ENCODE results near the gene RASSF8. TPM values are rescaled to one million over a fixed set of nuclear protein-coding genes. Genes with fewer than 3 reads are reported as not detected.

Gene RASSF8
- total and polyA plus RNA-seq, 2 of the 8 experiments (the other 6 are each of a cell fraction or from before 2014, with no cell fraction given): 6.4 to 46.7 TPM

- Histone ChIP-seq H3K27ac (ENCODE audit: low read depth, low read length) (no peak overlapping the region), H3K79me2 (ENCODE audit: control insufficient read depth in 1 of 2, insufficient read depth in 2 of 2, low read length in 2 of 2) (peaks cover 0 to 33% of the 10 kb centered on the region in 2 experiments; a peak in 2 of 4 replicates)
- DNase-seq (ENCODE audit: low read depth in 1 of 2, low spot score in 2 of 2): no peak
- no peak for TF ChIP-seq YY1 (IDR thresholded peaks at IDR 0.05; ENCODE audit: low read depth, low read length)
Measured at GRCh38 chr12:26032719-26033241, 74.3 kb downstream of the RASSF8 start.

More at GRCh38 chr12:26032719-26033241, 74.3 kb downstream of the RASSF8 start:
- H3K23me2 ChIP-seq (ENCODE audit: low read depth, low read length): no peaks in the 10 kb centered on the region
- no peaks in the 10 kb centered on the region for H3K36me3 ChIP-seq (ENCODE audit: control insufficient read depth in 2 of 4, insufficient read depth in 4 of 4, low read length in 3 of 4)
- H3K4me3 ChIP-seq (ENCODE audit: extremely low read depth in 1 of 4, insufficient read depth in 2 of 4, low read depth in 3 of 4, low read length in 4 of 4): no peak overlapping the region
- POLR2A ChIA-PET (ENCODE audit: partially characterized antibody): interaction anchor here (1.4 kb wide), 1 partner anchor 12 kb away, joined by 4 read pairs; no protein-coding TSS in a partner anchor
- no peak overlapping the region for H2AK5ac ChIP-seq (ENCODE audit: low read depth, low read length)
- H3K23ac ChIP-seq (ENCODE audit: insufficient read length): no peak overlapping the region
- no peak overlapping the region for H2BK5ac ChIP-seq (ENCODE audit: low read depth, low read length)
- H2BK20ac ChIP-seq (ENCODE audit: low read length): no peak overlapping the region
- CTCF ChIA-PET (ENCODE audit: partially characterized antibody): interaction anchor here (0.6 to 2.3 kb wide), 9 partner anchors 9 to 597 kb away, joined by 3 to 6 read pairs (median 5); no protein-coding TSS in a partner anchor
- no peak overlapping the region for H3K56ac ChIP-seq (replicated peaks; ENCODE audit: insufficient read length, low read depth, low read length)
- H4K5ac ChIP-seq (ENCODE audit: insufficient read length, low read depth, low read length): no peak overlapping the region
- H3K14ac ChIP-seq (ENCODE audit: insufficient read length): no peak overlapping the region
- H3K27me3 ChIP-seq (replicated peaks in 1 of 4; ENCODE audit: control insufficient read depth in 3 of 4, extremely low read depth in 1 of 4, insufficient read depth in 3 of 4, low read length in 3 of 4): no peaks in the 10 kb centered on the region
- H3K79me1 ChIP-seq (ENCODE audit: low read depth, low read length): peaks cover 5% of the 10 kb centered on the region
- no peak overlapping the region for H2BK12ac ChIP-seq (ENCODE audit: low read depth, low read length)
- peaks cover 0 to 1% of the 10 kb centered on the region in 2 experiments for H4K20me1 ChIP-seq (replicated peaks in 1 of 2; ENCODE audit: control insufficient read depth in 1 of 2, insufficient read depth in 2 of 2, low read length in 2 of 2)
- H3K4ac ChIP-seq (replicated peaks; ENCODE audit: insufficient read length, low read depth, low read length): no peak overlapping the region
- no peak overlapping the region for H2AFZ ChIP-seq (ENCODE audit: low read length)
- H3K4me1 ChIP-seq (replicated peaks in 1 of 4; ENCODE audit: control insufficient read depth in 3 of 4, insufficient read depth in 4 of 4, low read length in 3 of 4): peaks cover 0 to 3% (median 1%) of the 10 kb centered on the region in 4 experiments; a peak in 3 of 7 replicates
- H3K4me2 ChIP-seq (ENCODE audit: insufficient read depth in 1 of 2, low read depth in 2 of 2, low read length in 2 of 2): no peak overlapping the region
- WGBS, 2 experiments (ENCODE audit: extremely low coverage in 1 of 2, insufficient coverage in 1 of 2, insufficient read length in 1 of 2, insufficient replicate concordance in 2 of 2, low coverage in 1 of 2, low lambda C conversion rate in 2 of 2, missing lambda C conversion rate in 1 of 2): 88% methylated on average over 1 of the region's 1 CpG; no CpG with 5 or more reads in 1 of the 2 experiments
- H3K18ac ChIP-seq (ENCODE audit: extremely low read depth, low read length): no peak overlapping the region
- no peak overlapping the region for H2BK120ac ChIP-seq (replicated peaks; ENCODE audit: low read depth, low read length)
- H2BK15ac ChIP-seq (ENCODE audit: low read length): no peak overlapping the region
- FAIRE-seq: no peak
- H4K8ac ChIP-seq (ENCODE audit: extremely low read depth, insufficient read depth, low read length): no peak overlapping the region
- no peaks in the 10 kb centered on the region for H3K9me3 ChIP-seq (ENCODE audit: insufficient read depth in 2 of 2, low read depth in 1 of 2, low read length in 1 of 2)
- no peak overlapping the region for H4K91ac ChIP-seq (replicated peaks; ENCODE audit: insufficient read length, low read length)
- no peak overlapping the region for H3K9ac ChIP-seq (replicated peaks in 1 of 4; ENCODE audit: extremely low read depth in 1 of 4, low read depth in 3 of 4, low read length in 3 of 4)
